Activated naive CD4-positive, alpha-beta T cell treated with anti-CD3 and anti-CD28 coated beads, Interleukin-2, amount 10 ng/mL, durations not matched to agents 7 days and 5 days (primary cell): ENCODE results near the gene RANBP1.

Source experiments
- CTCF ChIA-PET: fragments of 350-600 bp; sonication (Branson Sonifier 250); formaldehyde crosslinking; loops from one replicate; lab custom pipeline; 2021; ENCODE audit warnings: antibody characterized with exemption; lab: Charles Lee
- DNase-seq: peaks from one replicate; pipeline ENCODE4 v3.0.0-alpha.2; 2020
- H3K27ac Mint-ChIP-seq: one replicate; pipeline ENCODE4 v1.8.0; 2021; ENCODE audit warnings: mild to moderate bottlenecking, moderate library complexity, mixed read lengths
- H3K27me3 Mint-ChIP-seq: one replicate; pipeline ENCODE4 v1.8.0; 2021; ENCODE audit warnings: mild to moderate bottlenecking, mixed read lengths
- H3K36me3 Mint-ChIP-seq: one replicate; pipeline ENCODE4 v1.8.0; 2021; ENCODE audit warnings: mixed read lengths
- H3K4me1 Mint-ChIP-seq: one replicate; pipeline ENCODE4 v1.8.0; 2021; ENCODE audit warnings: mixed read lengths
- H3K4me3 Mint-ChIP-seq: one replicate; pipeline ENCODE4 v1.8.0; 2021; ENCODE audit warnings: mild to moderate bottlenecking, moderate library complexity, mixed read lengths
- H3K9me3 Mint-ChIP-seq: one replicate; pipeline ENCODE4 v1.8.0; 2021; ENCODE audit warnings: mixed read lengths

Gene RANBP1

GRCh38 chr22:20118300-20119020 is 2.6 kb downstream of the RANBP1 start:
- Mint-ChIP-seq H3K27me3 (no peaks in the 10 kb centered on the region), H3K4me3 (peak overlapping the region; percentile 86), H3K36me3 (peaks cover 41% of the 10 kb centered on the region), H3K4me1 (peaks cover 57% of the 10 kb centered on the region), H3K9me3 (no peaks in the 10 kb centered on the region), H3K27ac (peak overlapping the region; percentile 88)
- CTCF ChIA-PET: interaction anchor here (1.1 to 2.4 kb wide), 3 partner anchors 10 to 165 kb away, joined by 3 to 9 read pairs (median 3); no protein-coding TSS in a partner anchor
- no peak for DNase-seq

- Mint-ChIP-seq H3K4me3 (no peak overlapping the region), H3K4me1 (peaks cover 40% of the 10 kb centered on the region), H3K27me3 (no peaks in the 10 kb centered on the region), H3K9me3 (no peaks in the 10 kb centered on the region), H3K36me3 (peaks cover 40% of the 10 kb centered on the region), H3K27ac (peak overlapping the region; percentile 49)
- no peak for DNase-seq
- CTCF ChIA-PET: no interaction called here
Measured at GRCh38 chr22:20121856-20122415, 6.0 kb downstream of the RANBP1 start.

GRCh38 chr22:20123366-20124082 is 7.6 kb downstream of the RANBP1 start:
- CTCF ChIA-PET: no interaction called here
- H3K36me3 Mint-ChIP-seq: peaks cover 46% of the 10 kb centered on the region
- H3K27ac Mint-ChIP-seq: no peak overlapping the region
- DNase-seq: no peak
- no peaks in the 10 kb centered on the region for H3K27me3 Mint-ChIP-seq
- no peaks in the 10 kb centered on the region for H3K9me3 Mint-ChIP-seq
- H3K4me3 Mint-ChIP-seq: no peak overlapping the region
- H3K4me1 Mint-ChIP-seq: peaks cover 33% of the 10 kb centered on the region

DNA sequence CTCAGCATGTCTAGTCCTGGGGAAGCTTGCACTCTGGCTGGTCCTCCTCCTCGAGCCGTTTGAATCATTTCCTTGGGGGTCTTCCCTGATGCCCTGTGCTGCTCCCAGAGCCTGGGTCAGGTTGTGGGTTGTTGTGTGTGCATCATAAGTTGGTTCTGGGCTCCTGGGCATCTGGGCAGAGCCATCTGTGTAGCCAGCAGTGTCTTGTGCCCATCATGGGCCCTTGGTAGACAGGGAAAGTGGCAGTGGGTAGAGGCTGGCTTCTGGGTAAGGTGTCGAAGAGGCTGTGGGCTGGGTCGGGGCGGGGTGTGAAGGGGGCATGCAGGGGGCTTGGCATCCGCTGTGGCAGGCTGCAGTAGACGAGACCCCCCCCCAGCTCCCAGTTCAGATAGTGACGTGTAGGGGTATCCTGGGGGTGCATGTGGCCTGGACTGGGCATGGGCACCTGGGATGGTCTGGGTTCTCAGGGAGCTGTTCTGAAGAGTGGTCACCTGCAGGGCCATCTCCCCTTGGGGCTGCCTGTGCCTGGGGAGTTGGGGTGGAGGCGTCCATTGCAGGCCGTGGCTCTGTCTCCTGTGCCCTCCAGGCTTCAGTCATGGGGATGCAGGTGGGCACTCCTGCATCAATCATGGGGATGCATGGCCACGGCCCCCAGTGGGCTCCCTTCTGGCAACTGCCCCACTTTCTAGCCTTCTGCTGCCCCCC is 8.3 kb downstream of the RANBP1 start:
- H3K4me1 Mint-ChIP-seq: peaks cover 33% of the 10 kb centered on the region
- DNase-seq: no peak
- H3K36me3 Mint-ChIP-seq: peaks cover 41% of the 10 kb centered on the region
- CTCF ChIA-PET: no interaction called here
- no peaks in the 10 kb centered on the region for H3K27me3 Mint-ChIP-seq
- no peak overlapping the region for H3K27ac Mint-ChIP-seq
- no peaks in the 10 kb centered on the region for H3K9me3 Mint-ChIP-seq
- no peak overlapping the region for H3K4me3 Mint-ChIP-seq

DNA sequence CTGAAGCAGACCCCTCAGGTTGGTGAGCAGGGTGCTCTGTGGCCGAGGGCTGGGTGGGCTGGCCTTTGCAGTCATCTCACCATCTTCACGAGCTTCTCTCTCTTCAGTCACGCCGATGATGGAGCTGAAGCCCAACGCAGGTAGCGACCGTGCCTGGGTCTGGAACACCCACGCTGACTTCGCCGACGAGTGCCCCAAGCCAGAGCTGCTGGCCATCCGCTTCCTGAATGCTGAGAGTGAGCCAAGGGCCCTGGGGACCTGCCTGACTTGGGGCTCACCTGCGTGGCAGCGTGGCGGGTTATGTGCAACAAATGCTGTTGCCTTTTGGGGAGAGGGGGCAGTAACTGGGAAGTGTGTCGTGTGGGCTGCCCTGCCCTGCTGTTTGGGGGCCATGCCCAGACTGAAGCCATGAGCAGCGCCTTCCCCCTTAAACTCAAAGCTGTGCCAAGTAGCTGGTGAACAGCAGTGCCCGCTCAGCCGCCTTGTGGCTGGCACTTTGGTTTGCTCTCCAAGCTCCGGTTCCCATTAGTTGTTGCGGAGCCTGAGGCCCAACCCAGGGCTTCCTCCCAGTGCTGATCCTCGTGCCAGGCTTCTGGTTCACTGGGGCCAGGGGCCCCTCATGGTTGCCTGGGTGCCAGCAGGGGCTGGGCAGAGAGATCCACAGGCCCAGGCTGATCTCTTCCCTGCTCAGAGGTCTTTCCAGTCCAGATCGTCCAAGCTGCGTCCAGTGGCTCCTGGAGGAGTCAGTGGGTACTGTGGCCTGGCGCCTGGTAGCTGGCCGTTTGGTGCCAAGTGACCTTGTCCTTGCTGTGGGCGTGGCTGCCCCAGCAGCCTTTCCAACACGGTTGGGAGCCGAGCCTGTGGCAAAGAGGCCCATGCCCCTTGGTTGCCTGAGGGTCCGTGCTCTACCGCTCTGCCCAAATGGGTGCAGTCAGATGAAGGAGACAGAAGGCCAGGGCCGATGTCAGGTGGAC is 9.6 kb downstream of the RANBP1 start:
- no peak for DNase-seq
- Mint-ChIP-seq H3K4me3 (no peak overlapping the region), H3K9me3 (no peaks in the 10 kb centered on the region), H3K27ac (no peak overlapping the region), H3K36me3 (peaks cover 30% of the 10 kb centered on the region), H3K4me1 (peaks cover 24% of the 10 kb centered on the region), H3K27me3 (no peaks in the 10 kb centered on the region)
- CTCF ChIA-PET: interaction anchor here (0.6 kb wide), 1 partner anchor 192 kb away, joined by 3 read pairs; no protein-coding TSS in a partner anchor

GRCh38 chr22:20126284-20127029 is 10.6 kb downstream of the RANBP1 start:
- Mint-ChIP-seq H3K4me3 (no peak overlapping the region), H3K36me3 (peaks cover 29% of the 10 kb centered on the region), H3K27me3 (no peaks in the 10 kb centered on the region), H3K9me3 (no peaks in the 10 kb centered on the region), H3K27ac (no peak overlapping the region), H3K4me1 (peaks cover 19% of the 10 kb centered on the region)
- no peak for DNase-seq
- CTCF ChIA-PET: no interaction called here

- no peak overlapping the region for H3K4me3 Mint-ChIP-seq
- CTCF ChIA-PET: no interaction called here
- H3K4me1 Mint-ChIP-seq: peaks cover 10% of the 10 kb centered on the region
- no peak for DNase-seq
- H3K27ac Mint-ChIP-seq: no peak overlapping the region
- no peaks in the 10 kb centered on the region for H3K9me3 Mint-ChIP-seq
- H3K27me3 Mint-ChIP-seq: no peaks in the 10 kb centered on the region
- peaks cover 21% of the 10 kb centered on the region for H3K36me3 Mint-ChIP-seq
Measured at GRCh38 chr22:20127318-20127868, 11.5 kb downstream of the RANBP1 start.

DNA sequence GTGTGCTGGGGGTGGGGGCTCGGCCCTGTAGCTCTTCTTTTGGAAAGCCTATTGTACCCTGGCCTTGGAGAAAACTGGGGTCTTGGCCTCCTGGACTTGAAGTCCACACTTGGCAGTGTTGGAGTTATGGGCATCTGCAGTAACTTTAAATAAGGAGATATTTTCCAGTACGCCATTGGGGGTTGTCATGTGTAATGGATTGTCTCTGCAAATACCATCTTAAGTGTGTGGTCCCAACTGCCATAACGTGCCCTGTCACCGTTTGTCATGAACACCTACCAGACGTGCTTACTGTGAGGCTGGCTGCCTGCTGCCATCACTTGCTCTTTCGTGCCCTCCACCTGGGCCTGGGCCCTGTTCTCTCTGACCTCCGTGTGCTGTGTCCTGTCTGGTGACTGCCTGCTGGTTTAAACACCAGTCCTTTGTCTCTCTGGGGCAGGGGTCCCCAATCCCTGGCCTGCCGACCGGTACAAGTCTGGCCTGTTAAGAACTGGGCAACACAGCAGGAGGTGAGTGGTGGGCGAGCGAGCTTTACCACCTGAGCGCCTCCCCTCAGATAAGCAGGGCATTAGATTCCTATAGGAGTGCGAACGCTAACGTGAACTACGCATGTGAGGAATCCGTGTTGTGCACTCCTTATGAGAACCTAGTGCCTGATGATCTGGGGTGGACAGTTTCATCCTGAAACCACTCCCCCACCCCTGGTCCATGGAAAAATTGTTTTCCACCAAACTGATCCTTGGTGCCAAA is 12.1 kb downstream of the RANBP1 start:
- H3K36me3 Mint-ChIP-seq: peaks cover 21% of the 10 kb centered on the region
- peaks cover 13% of the 10 kb centered on the region for H3K4me1 Mint-ChIP-seq
- no peak for DNase-seq
- CTCF ChIA-PET: interaction anchor here (0.6 to 2.3 kb wide), 3 partner anchors 9 to 156 kb away, joined by 3 to 17 read pairs (median 9); no protein-coding TSS in a partner anchor
- H3K9me3 Mint-ChIP-seq: no peaks in the 10 kb centered on the region
- no peaks in the 10 kb centered on the region for H3K27me3 Mint-ChIP-seq
- peak overlapping the region; percentile 42 for H3K27ac Mint-ChIP-seq
- H3K4me3 Mint-ChIP-seq: no peak overlapping the region

- peak overlapping the region; percentile 84 for H3K27ac Mint-ChIP-seq
- CTCF ChIA-PET: interaction anchor here (0.6 to 2.3 kb wide), 3 partner anchors 10 to 156 kb away, joined by 3 to 17 read pairs (median 9); no protein-coding TSS in a partner anchor
- no peaks in the 10 kb centered on the region for H3K27me3 Mint-ChIP-seq
Measured at GRCh38 chr22:20128619-20128901, 12.7 kb downstream of the RANBP1 start.

DNA sequence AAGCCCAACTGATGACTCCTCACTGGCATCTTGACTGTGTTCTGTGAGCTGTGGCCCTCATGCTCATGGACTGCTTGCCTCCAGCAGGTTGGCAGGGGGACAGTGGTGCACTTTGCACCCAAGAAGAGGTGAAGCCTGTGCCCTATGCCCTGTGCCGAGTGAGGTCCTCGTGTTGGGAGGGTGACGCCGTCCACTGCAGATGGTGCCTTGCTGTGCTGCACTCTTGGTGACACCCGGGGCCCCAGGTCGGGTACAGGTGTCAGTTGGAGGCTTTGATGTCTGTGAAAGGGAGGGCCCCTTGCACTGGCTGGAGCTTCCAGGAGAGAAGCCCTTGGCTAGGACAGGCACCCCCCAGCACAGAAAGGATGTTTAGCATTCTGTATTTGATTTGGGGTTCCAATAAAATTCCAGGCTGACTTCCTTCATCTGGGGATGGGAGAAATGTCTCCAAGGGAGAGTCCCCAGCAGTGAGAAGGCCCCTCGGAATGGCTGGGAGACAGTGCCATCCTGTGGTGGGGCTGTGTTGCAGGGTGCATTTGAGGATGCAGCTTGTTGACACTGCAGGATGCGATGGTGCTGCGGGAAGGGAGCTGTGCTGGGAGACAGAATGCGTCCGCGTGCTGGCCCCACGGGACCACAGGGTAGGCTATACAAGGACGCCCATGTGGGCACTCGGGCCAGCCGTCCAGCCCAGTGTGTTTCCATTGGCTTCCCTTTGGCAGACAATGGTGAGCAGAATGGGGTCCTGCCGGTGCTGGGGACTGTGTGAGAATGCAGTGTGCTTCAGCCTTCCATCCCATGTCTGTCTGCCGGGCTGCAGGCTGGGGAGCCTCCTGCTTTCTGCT is 13.2 kb downstream of the RANBP1 start:
- H3K4me3 Mint-ChIP-seq: peak overlapping the region; percentile 42
- peak overlapping the region; percentile 84 for H3K27ac Mint-ChIP-seq
- DNase-seq: peak; percentile 74
- no peaks in the 10 kb centered on the region for H3K9me3 Mint-ChIP-seq
- CTCF ChIA-PET: interaction anchor here (0.6 to 2.3 kb wide), 6 partner anchors 11 to 186 kb away, joined by 3 to 17 read pairs (median 4); no protein-coding TSS in a partner anchor
- peaks cover 20% of the 10 kb centered on the region for H3K4me1 Mint-ChIP-seq
- H3K27me3 Mint-ChIP-seq: no peaks in the 10 kb centered on the region
- peaks cover 18% of the 10 kb centered on the region for H3K36me3 Mint-ChIP-seq

More at GRCh38 chr22:20128619-20128901, 12.7 kb downstream of the RANBP1 start:
- H3K4me3 Mint-ChIP-seq: no peak overlapping the region
- H3K4me1 Mint-ChIP-seq: peaks cover 17% of the 10 kb centered on the region
- peaks cover 21% of the 10 kb centered on the region for H3K36me3 Mint-ChIP-seq
- no peaks in the 10 kb centered on the region for H3K9me3 Mint-ChIP-seq
- no peak for DNase-seq

GRCh38 chr22:20129747-20130014 is 13.8 kb downstream of the RANBP1 start:
- Mint-ChIP-seq H3K4me3 (no peak overlapping the region), H3K36me3 (peaks cover 18% of the 10 kb centered on the region), H3K9me3 (no peaks in the 10 kb centered on the region), H3K4me1 (peaks cover 24% of the 10 kb centered on the region), H3K27me3 (no peaks in the 10 kb centered on the region), H3K27ac (peak overlapping the region; percentile 84)
- no peak for DNase-seq
- CTCF ChIA-PET: interaction anchor here (0.8 to 2.3 kb wide), 5 partner anchors 11 to 187 kb away, joined by 3 to 17 read pairs (median 5); no protein-coding TSS in a partner anchor
